ENCODE data around the gene DNAI1. TPM values are rescaled to one million over a fixed set of nuclear protein-coding genes. Genes with fewer than 3 reads are reported as not detected.

DNAI1 gene
- total and polyA plus RNA-seq, 3 experiments from 2014 or later = not detected

DNA sequence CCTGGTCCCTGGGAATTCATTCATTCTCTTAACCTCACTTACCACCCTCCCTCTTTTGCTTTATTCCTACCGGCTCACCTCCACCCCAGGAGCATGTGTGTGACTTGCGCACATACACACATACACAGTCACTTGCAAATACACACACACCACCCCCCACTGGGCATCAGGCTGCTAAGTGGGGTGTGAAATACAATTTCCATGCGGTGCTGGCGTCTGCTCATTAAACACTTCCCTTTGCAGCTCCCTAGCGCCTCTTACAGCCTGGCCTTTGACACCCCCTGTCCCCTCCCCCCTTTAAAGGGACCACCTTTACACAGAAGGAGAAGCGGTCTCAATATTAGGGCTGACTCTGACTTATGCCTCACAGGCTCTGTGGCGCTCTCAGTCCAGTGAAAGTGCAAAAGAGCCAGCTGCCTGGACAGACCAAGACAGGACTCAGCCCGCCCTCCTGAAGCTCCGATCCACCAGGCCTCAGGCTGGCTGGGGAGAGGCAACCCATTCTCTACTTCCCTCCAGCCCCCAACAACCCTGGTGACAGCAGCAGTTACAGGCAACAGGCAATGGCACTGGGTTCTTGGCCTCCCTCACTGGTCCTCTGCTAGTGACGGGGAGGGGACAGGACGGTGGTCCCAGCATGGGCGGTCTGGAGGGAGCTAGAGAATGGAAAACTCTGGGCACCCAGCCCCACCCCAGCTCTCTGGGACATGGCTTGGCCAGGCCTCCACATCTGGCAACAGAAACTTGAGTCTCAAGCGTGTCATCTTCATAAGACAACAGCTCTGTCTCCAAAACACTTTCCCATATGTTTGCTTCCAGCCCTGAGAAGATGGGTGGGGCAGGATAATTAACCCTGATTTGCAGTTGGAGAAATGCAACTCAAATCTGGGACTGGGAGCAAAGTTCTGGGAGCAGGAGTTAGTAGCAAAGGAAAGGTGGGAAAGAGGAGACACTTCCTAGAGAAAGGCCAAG is 52.2 kb downstream of the DNAI1 start:
- no peaks in the 10 kb centered on the region for H3K9me3 ChIP-seq (ENCODE audit: low read length)
- Mint-ChIP-seq H3K27ac (no peak overlapping the region), H3K4me3 (no peak overlapping the region), H3K4me1 (no peaks in the 10 kb centered on the region), H3K9me3 (no peaks in the 10 kb centered on the region), H3K27me3 (peaks cover 2 to 8% of the 10 kb centered on the region in 2 donors), H3K36me3 (no peaks in the 10 kb centered on the region)
- no peaks in the 10 kb centered on the region for H3K27me3 ChIP-seq (ENCODE audit: insufficient read depth, low read length, poor library complexity, severe bottlenecking)
- no peaks in the 10 kb centered on the region for H3K36me3 ChIP-seq (ENCODE audit: insufficient read depth, low read length)
- no peak overlapping the region for H3K27ac ChIP-seq (ENCODE audit: low read depth, low read length)
- H3K4me3 ChIP-seq (ENCODE audit: low read length) = no peak overlapping the region
- no peak for DNase-seq
- ChIA-PET POLR2A (no interaction called here), CTCF (interaction anchor here (0.6 to 1.4 kb wide), 3 partner anchors 11 to 32 kb away, joined by 3 read pairs; no protein-coding TSS in a partner anchor)
- no peaks in the 10 kb centered on the region for H3K4me1 ChIP-seq (ENCODE audit: insufficient read depth, low read length)

- H3K4me3 ChIP-seq (ENCODE audit: low read length) = no peak overlapping the region
- no peaks in the 10 kb centered on the region for H3K36me3 ChIP-seq (ENCODE audit: insufficient read depth, low read length)
- H3K9me3 Mint-ChIP-seq = no peaks in the 10 kb centered on the region
- no peak overlapping the region for H3K4me3 Mint-ChIP-seq
- H3K9me3 ChIP-seq (ENCODE audit: low read length) = no peaks in the 10 kb centered on the region
- H3K27me3 Mint-ChIP-seq = no peaks in the 10 kb centered on the region
- ChIA-PET CTCF (interaction anchor here (1.2 to 1.9 kb wide), 3 partner anchors 11 to 16 kb away, joined by 3 to 7 read pairs (median 3); no protein-coding TSS in a partner anchor), POLR2A (no interaction called here)
- H3K27ac Mint-ChIP-seq = no peak overlapping the region
- H3K27ac ChIP-seq (ENCODE audit: low read depth, low read length) = no peak overlapping the region
- H3K36me3 Mint-ChIP-seq = no peaks in the 10 kb centered on the region
- H3K27me3 ChIP-seq (ENCODE audit: insufficient read depth, low read length, poor library complexity, severe bottlenecking) = no peaks in the 10 kb centered on the region
- no peaks in the 10 kb centered on the region for H3K4me1 ChIP-seq (ENCODE audit: insufficient read depth, low read length)
- DNase-seq = no peak
- no peaks in the 10 kb centered on the region for H3K4me1 Mint-ChIP-seq
Observed at GRCh38 chr9:34512131-34513078, 53.8 kb downstream of the DNAI1 start.

DNA sequence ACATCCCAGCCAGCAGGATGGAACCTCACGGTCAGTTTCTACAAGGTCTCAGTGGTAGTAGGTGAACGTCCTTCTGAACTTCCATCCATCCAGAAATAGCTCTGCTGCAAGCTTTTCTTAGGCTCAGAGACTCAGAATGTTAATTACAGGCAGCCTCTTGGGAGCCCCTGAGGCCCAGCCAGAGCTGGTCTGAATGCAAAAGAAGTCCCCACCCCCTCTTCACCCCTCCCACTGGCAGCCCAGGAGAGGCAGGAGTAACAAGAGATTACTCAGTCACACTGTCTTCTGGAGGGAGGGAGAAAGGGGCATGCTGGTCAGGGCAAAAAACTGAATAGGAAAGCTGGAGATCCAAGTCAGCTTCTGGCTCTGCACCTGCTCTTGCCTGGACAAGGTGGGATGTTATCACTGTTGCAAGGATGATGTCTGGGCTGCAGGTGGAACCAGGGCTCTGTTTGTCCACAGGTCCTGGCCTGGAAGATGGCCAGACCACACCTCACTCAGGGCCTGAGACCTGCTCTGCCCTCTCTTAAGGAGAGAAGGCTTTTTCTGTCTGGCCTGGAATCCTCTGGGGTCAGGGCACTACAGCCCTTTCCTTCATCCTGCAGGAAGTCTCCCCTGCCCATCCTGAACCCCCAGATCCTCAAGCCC is 55.1 kb downstream of the DNAI1 start:
- DNase-seq = no peak
- Mint-ChIP-seq H3K9me3 (no peaks in the 10 kb centered on the region), H3K27ac (no peak overlapping the region), H3K27me3 (no peaks in the 10 kb centered on the region), H3K4me3 (no peak overlapping the region), H3K4me1 (no peaks in the 10 kb centered on the region), H3K36me3 (no peaks in the 10 kb centered on the region)
- POLR2A ChIA-PET = no interaction called here
- Histone ChIP-seq H3K4me3 (ENCODE audit: low read length) (no peak overlapping the region), H3K27me3 (ENCODE audit: insufficient read depth, low read length, poor library complexity, severe bottlenecking) (no peaks in the 10 kb centered on the region), H3K36me3 (ENCODE audit: insufficient read depth, low read length) (no peaks in the 10 kb centered on the region), H3K9me3 (ENCODE audit: low read length) (no peaks in the 10 kb centered on the region), H3K4me1 (ENCODE audit: insufficient read depth, low read length) (no peaks in the 10 kb centered on the region), H3K27ac (ENCODE audit: low read depth, low read length) (no peak overlapping the region)
- CTCF ChIA-PET = interaction anchor here (1.9 kb wide), 1 partner anchor 13 kb away, joined by 7 read pairs; no protein-coding TSS in a partner anchor

- H3K36me3 Mint-ChIP-seq = no peaks in the 10 kb centered on the region
- H3K9me3 Mint-ChIP-seq = no peaks in the 10 kb centered on the region
- DNase-seq = no peak
- no peak overlapping the region for H3K27ac Mint-ChIP-seq
- no peak overlapping the region for H3K4me3 Mint-ChIP-seq
- POLR2A ChIA-PET = no interaction called here
- Histone ChIP-seq H3K9me3 (ENCODE audit: low read length) (no peaks in the 10 kb centered on the region), H3K4me1 (ENCODE audit: insufficient read depth, low read length) (no peaks in the 10 kb centered on the region), H3K27me3 (ENCODE audit: insufficient read depth, low read length, poor library complexity, severe bottlenecking) (no peaks in the 10 kb centered on the region), H3K4me3 (ENCODE audit: low read length) (no peak overlapping the region), H3K27ac (ENCODE audit: low read depth, low read length) (no peak overlapping the region), H3K36me3 (ENCODE audit: insufficient read depth, low read length) (no peaks in the 10 kb centered on the region)
- CTCF ChIA-PET = interaction anchor here (1.9 kb wide), 1 partner anchor 14 kb away, joined by 7 read pairs; no protein-coding TSS in a partner anchor
- H3K27me3 Mint-ChIP-seq = no peaks in the 10 kb centered on the region
- H3K4me1 Mint-ChIP-seq = no peaks in the 10 kb centered on the region
Observed at GRCh38 chr9:34514401-34514800, 55.8 kb downstream of the DNAI1 start.

DNA sequence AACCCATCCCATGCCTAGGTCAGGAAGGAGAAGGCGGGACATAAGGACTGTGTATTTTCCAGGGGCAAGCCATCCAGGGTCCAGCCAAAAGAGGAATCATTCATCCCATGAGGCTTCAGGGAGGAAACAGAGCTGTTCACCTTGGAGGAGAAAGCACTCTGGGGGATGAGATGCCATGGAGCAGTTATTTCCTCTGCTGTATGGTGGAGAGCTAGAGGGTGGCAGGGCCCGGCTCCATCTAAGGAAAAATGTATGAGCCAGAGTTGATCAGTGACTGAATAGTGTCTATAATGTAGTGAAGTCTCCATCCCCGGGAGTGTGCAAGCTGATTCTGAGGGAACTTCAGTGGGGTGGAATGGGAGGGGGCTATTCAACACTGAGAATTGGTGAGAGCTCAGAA is 56.2 kb downstream of the DNAI1 start:
- CTCF ChIA-PET = interaction anchor here (1.0 kb wide), 1 partner anchor 11 kb away, joined by 3 read pairs; no protein-coding TSS in a partner anchor
- no peaks in the 10 kb centered on the region for H3K27me3 Mint-ChIP-seq
- POLR2A ChIA-PET = no interaction called here
- Histone ChIP-seq H3K36me3 (ENCODE audit: insufficient read depth, low read length) (no peaks in the 10 kb centered on the region), H3K4me3 (ENCODE audit: low read length) (no peak overlapping the region), H3K4me1 (ENCODE audit: insufficient read depth, low read length) (no peaks in the 10 kb centered on the region), H3K9me3 (ENCODE audit: low read length) (no peaks in the 10 kb centered on the region), H3K27me3 (ENCODE audit: insufficient read depth, low read length, poor library complexity, severe bottlenecking) (no peaks in the 10 kb centered on the region), H3K27ac (ENCODE audit: low read depth, low read length) (no peak overlapping the region)
- no peak for DNase-seq
- H3K36me3 Mint-ChIP-seq = no peaks in the 10 kb centered on the region
- no peak overlapping the region for H3K27ac Mint-ChIP-seq
- H3K4me3 Mint-ChIP-seq = no peak overlapping the region
- no peaks in the 10 kb centered on the region for H3K9me3 Mint-ChIP-seq
- H3K4me1 Mint-ChIP-seq = no peaks in the 10 kb centered on the region

DNA sequence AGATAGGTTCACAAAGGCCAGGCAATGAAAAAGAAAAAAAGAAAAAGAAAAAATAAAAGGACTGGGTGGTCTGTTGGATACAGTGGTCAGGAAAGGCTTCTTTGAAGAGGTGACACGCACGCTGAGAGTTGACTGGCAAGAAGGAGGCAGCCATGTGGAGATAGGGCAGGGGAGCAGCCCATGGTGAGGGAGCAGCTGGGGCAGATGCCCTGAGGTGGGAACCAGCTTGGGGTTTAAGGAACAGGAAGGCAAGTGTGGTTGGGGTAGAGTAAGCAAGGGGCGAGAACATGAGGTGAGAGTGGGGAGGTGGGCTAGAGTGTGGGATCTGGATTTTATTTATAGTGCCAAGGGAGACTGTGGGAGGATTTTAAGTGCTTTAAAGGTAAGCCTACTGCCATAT is 57.4 kb downstream of the DNAI1 start:
- Histone ChIP-seq H3K4me3 (ENCODE audit: low read length) (no peak overlapping the region), H3K27ac (ENCODE audit: low read depth, low read length) (no peak overlapping the region), H3K4me1 (ENCODE audit: insufficient read depth, low read length) (no peaks in the 10 kb centered on the region), H3K36me3 (ENCODE audit: insufficient read depth, low read length) (no peaks in the 10 kb centered on the region), H3K9me3 (ENCODE audit: low read length) (no peaks in the 10 kb centered on the region), H3K27me3 (ENCODE audit: insufficient read depth, low read length, poor library complexity, severe bottlenecking) (no peaks in the 10 kb centered on the region)
- Mint-ChIP-seq H3K4me1 (no peaks in the 10 kb centered on the region), H3K9me3 (no peaks in the 10 kb centered on the region), H3K4me3 (no peak overlapping the region), H3K27me3 (no peaks in the 10 kb centered on the region), H3K27ac (peak overlapping the region in 2 of 8 donors; percentile 39 to 72), H3K36me3 (no peaks in the 10 kb centered on the region)
- ChIA-PET CTCF (no interaction called here), POLR2A (no interaction called here)
- no peak for DNase-seq

DNA sequence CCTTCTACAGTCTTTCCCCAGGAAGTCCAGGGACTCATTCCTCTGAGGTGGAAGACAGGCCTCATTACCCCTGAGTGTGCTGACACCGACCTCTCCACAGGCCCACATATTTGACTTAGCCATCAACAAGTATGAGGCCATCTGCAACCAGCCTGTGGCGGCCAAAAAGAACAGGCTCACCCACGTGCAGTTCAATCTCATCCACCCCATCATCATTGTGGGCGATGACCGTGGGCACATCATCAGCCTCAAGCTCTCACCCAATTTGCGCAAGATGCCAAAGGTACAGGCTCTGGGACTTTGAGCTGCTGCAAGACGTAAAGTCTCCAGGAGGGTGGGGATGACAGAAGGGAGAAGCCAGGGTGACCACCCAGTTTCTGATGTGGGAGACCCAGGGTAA is 58.6 kb downstream of the DNAI1 start:
- Mint-ChIP-seq H3K36me3 (no peaks in the 10 kb centered on the region), H3K27me3 (no peaks in the 10 kb centered on the region), H3K9me3 (no peaks in the 10 kb centered on the region), H3K27ac (no peak overlapping the region), H3K4me1 (peaks cover 0 to under 1% (median under 1%) of the 10 kb centered on the region in 3 donors), H3K4me3 (no peak overlapping the region)
- Histone ChIP-seq H3K4me3 (ENCODE audit: low read length) (no peak overlapping the region), H3K4me1 (ENCODE audit: insufficient read depth, low read length) (no peaks in the 10 kb centered on the region), H3K36me3 (ENCODE audit: insufficient read depth, low read length) (no peaks in the 10 kb centered on the region), H3K27ac (ENCODE audit: low read depth, low read length) (no peak overlapping the region), H3K9me3 (ENCODE audit: low read length) (no peaks in the 10 kb centered on the region), H3K27me3 (ENCODE audit: insufficient read depth, low read length, poor library complexity, severe bottlenecking) (no peaks in the 10 kb centered on the region)
- ChIA-PET POLR2A (no interaction called here), CTCF (no interaction called here)
- no peak for DNase-seq

Measured in CD8-positive, alpha-beta memory T cell (primary cell).